Smooth muscle cell (in vitro differentiated cells): Measurements from ENCODE around the gene NPHP4. TPM values are rescaled to one million over a fixed set of nuclear protein-coding genes. Genes with fewer than 3 reads are reported as not detected.

ENCODE experiments used
- DNase-seq: peaks from one replicate; lab custom pipeline; 2025; ENCODE audit not compliant: unreplicated experiment; lab: John Stamatoyannopoulos, UW
- H2AFZ ChIP-seq: fragments of 200-600 bp; sonication (generic); 2 replicates; pipeline ENCODE4 v1.6.0; 2016; ENCODE audit warnings: antibody characterized with exemption, low read depth, mild to moderate bottlenecking
- H3F3A ChIP-seq: fragments of 200-600 bp; sonication (generic); 2 replicates; pipeline ENCODE4 v1.6.0; 2017; ENCODE audit warnings: antibody characterized with exemption, low read depth
- H3K27ac ChIP-seq: fragments of 200-600 bp; sonication (generic); 2 replicates; pipeline ENCODE4 v1.5.1; 2016; ENCODE audit warnings: low read depth, mild to moderate bottlenecking
- H3K27me3 ChIP-seq: fragments of 200-600 bp; sonication (generic); 2 replicates; pipeline ENCODE4 v1.6.1; 2016; ENCODE audit warnings: low read depth, mild to moderate bottlenecking
- H3K36me3 ChIP-seq: fragments of 200-600 bp; sonication (generic); 2 replicates; pipeline ENCODE4 v1.5.1; 2016; ENCODE audit warnings: low read depth
- H3K4me1 ChIP-seq: fragments of 200-600 bp; sonication (generic); 2 replicates; pipeline ENCODE4 v1.5.1; 2016; ENCODE audit warnings: low read depth
- H3K4me2 ChIP-seq: fragments of 200-600 bp; sonication (generic); 2 replicates; pipeline ENCODE4 v1.6.0; 2016; ENCODE audit warnings: mild to moderate bottlenecking
- H3K4me3 ChIP-seq: fragments of 200-600 bp; sonication (generic); 2 replicates; pipeline ENCODE4 v1.5.1; 2016; ENCODE audit warnings: mild to moderate bottlenecking
- H3K79me2 ChIP-seq: fragments of 200-600 bp; sonication (generic); 2 replicates; pipeline ENCODE4 v1.6.0; 2016; ENCODE audit warnings: low read depth, mild to moderate bottlenecking
- H3K9ac ChIP-seq: fragments of 200-600 bp; sonication (generic); 2 replicates; pipeline ENCODE4 v1.6.0; 2016; ENCODE audit warnings: low read depth
- H3K9me3 ChIP-seq: fragments of 200-600 bp; sonication (generic); replicated peaks from 2 replicates; pipeline ENCODE4 v1.5.1; 2016; ENCODE audit warnings: low read depth
- H4K20me1 ChIP-seq: fragments of 200-600 bp; sonication (generic); 2 replicates; pipeline ENCODE4 v1.6.0; 2016; ENCODE audit warnings: low read depth
- CTCF ChIP-seq: fragments of 200-600 bp; sonication (generic); IDR thresholded peaks from 2 replicates; pipeline ENCODE4 v1.5.1; 2017; ENCODE audit warnings: borderline replicate concordance, mild to moderate bottlenecking, antibody characterized with exemption; ENCODE audit not compliant: insufficient read depth, poor library complexity, severe bottlenecking
- WGBS: methylation state at CpG from one replicate; pipeline ENCODE4 v1.1.7; 2016; ENCODE audit warnings: low lambda C conversion rate; 5-methylcytosine and 5-hydroxymethylcytosine counted together
- polyA plus RNA-seq: library from polyadenylated mRNA; unstranded; fragments of >200 nt; fragmentation: Nextera tagmentation; extraction: Ambion mirVana; gene quantifications from 2 replicates; pipeline ENCODE4 v1.2.1, GENCODE V29; 2016
- total RNA-seq: library from RNA; depleted of rRNA; stranded (reverse); fragments of >200 nt; gene quantifications from 2 replicates; pipeline ENCODE4 v1.2.3, GENCODE V29; 2014

NPHP4 gene
- total and polyA plus RNA-seq, 2 experiments from 2014 or later: 5.4 to 8.4 TPM

GRCh38 chr1:5820026-5820421, 172.2 kb downstream of the NPHP4 start:
- no peak for TF ChIP-seq CTCF
- Histone ChIP-seq H3K79me2 (no peaks in the 10 kb centered on the region), H2AFZ (no peak overlapping the region), H3K4me1 (no peaks in the 10 kb centered on the region), H3K4me3 (no peak overlapping the region), H4K20me1 (no peaks in the 10 kb centered on the region), H3K9me3 (no peaks in the 10 kb centered on the region), H3K4me2 (no peak overlapping the region), H3K27ac (no peak overlapping the region), H3K27me3 (peaks cover 2% of the 10 kb centered on the region), H3F3A (no peaks in the 10 kb centered on the region), H3K9ac (no peak overlapping the region), H3K36me3 (no peaks in the 10 kb centered on the region)
- WGBS: 93% methylated on average over 10 of the region's 10 CpGs
- DNase-seq: no peak

- Histone ChIP-seq H2AFZ (no peak overlapping the region), H4K20me1 (no peaks in the 10 kb centered on the region), H3K4me3 (no peak overlapping the region), H3K36me3 (no peaks in the 10 kb centered on the region), H3K4me2 (no peak overlapping the region), H3K79me2 (no peaks in the 10 kb centered on the region), H3K9me3 (no peaks in the 10 kb centered on the region), H3K27me3 (peaks cover 2% of the 10 kb centered on the region), H3K4me1 (no peaks in the 10 kb centered on the region), H3K27ac (no peak overlapping the region), H3K9ac (no peak overlapping the region), H3F3A (no peaks in the 10 kb centered on the region)
- no peak for TF ChIP-seq CTCF
- no peak for DNase-seq
- WGBS: 93% methylated on average over 9 of the region's 9 CpGs
Observed at GRCh38 chr1:5819391-5820025, 172.7 kb downstream of the NPHP4 start.

- H3K4me2 ChIP-seq: no peak overlapping the region
- no peaks in the 10 kb centered on the region for H3K79me2 ChIP-seq
- no peaks in the 10 kb centered on the region for H3K36me3 ChIP-seq
- no peaks in the 10 kb centered on the region for H4K20me1 ChIP-seq
- no peaks in the 10 kb centered on the region for H3K9me3 ChIP-seq
- no peaks in the 10 kb centered on the region for H3F3A ChIP-seq
- H3K27me3 ChIP-seq: peaks cover 2% of the 10 kb centered on the region
- TF ChIP-seq CTCF: no peak
- H3K27ac ChIP-seq: no peak overlapping the region
- H3K4me1 ChIP-seq: no peaks in the 10 kb centered on the region
- H2AFZ ChIP-seq: no peak overlapping the region
- H3K4me3 ChIP-seq: no peak overlapping the region
- 79% methylated on average over 14 of the region's 14 CpGs for WGBS
- no peak for DNase-seq
- H3K9ac ChIP-seq: no peak overlapping the region
Observed at GRCh38 chr1:5818755-5819154, 173.5 kb downstream of the NPHP4 start.

GRCh38 chr1:5815716-5816115, 176.5 kb downstream of the NPHP4 start:
- Histone ChIP-seq H4K20me1 (no peaks in the 10 kb centered on the region), H3K27ac (no peak overlapping the region), H3K9me3 (no peaks in the 10 kb centered on the region), H3F3A (no peaks in the 10 kb centered on the region), H2AFZ (no peak overlapping the region), H3K4me1 (no peaks in the 10 kb centered on the region), H3K27me3 (no peaks in the 10 kb centered on the region), H3K4me2 (no peak overlapping the region), H3K9ac (no peak overlapping the region), H3K36me3 (no peaks in the 10 kb centered on the region), H3K4me3 (no peak overlapping the region), H3K79me2 (no peaks in the 10 kb centered on the region)
- no peak for TF ChIP-seq CTCF
- WGBS: 88% methylated on average over 4 of the region's 4 CpGs
- no peak for DNase-seq
